ENCODE results near the gene DHRSX. TPM values are rescaled to one million over a fixed set of nuclear protein-coding genes. Genes with fewer than 3 reads are reported as not detected.
A peak's percentile ranks its signal among the peaks of the same experiment; 100 is the strongest.

Gene DHRSX
- total and polyA plus RNA-seq, 10 of the 15 experiments (the other 5 are each of a cell fraction or from before 2014, with no cell fraction given): 1.7 to 39.5 (median 16.5) TPM

DNA sequence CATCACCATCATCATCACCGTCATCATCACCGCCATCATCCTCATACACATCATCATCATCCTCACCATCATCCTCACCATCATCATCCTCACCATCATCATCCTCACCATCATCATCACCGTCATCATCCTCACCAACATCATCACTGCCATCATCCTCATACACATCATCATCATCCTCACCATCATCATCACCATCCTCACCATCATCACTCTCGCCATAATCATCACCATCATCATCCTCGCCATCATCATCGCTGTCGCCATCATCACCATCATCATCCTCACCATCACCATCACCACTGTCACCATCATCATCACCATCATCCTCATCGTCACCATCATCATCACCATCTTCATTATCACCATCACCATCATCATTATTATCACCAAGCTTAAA lies 19.8 kb upstream of the DHRSX start (continued):
- TF ChIP-seq, protein P1, sequence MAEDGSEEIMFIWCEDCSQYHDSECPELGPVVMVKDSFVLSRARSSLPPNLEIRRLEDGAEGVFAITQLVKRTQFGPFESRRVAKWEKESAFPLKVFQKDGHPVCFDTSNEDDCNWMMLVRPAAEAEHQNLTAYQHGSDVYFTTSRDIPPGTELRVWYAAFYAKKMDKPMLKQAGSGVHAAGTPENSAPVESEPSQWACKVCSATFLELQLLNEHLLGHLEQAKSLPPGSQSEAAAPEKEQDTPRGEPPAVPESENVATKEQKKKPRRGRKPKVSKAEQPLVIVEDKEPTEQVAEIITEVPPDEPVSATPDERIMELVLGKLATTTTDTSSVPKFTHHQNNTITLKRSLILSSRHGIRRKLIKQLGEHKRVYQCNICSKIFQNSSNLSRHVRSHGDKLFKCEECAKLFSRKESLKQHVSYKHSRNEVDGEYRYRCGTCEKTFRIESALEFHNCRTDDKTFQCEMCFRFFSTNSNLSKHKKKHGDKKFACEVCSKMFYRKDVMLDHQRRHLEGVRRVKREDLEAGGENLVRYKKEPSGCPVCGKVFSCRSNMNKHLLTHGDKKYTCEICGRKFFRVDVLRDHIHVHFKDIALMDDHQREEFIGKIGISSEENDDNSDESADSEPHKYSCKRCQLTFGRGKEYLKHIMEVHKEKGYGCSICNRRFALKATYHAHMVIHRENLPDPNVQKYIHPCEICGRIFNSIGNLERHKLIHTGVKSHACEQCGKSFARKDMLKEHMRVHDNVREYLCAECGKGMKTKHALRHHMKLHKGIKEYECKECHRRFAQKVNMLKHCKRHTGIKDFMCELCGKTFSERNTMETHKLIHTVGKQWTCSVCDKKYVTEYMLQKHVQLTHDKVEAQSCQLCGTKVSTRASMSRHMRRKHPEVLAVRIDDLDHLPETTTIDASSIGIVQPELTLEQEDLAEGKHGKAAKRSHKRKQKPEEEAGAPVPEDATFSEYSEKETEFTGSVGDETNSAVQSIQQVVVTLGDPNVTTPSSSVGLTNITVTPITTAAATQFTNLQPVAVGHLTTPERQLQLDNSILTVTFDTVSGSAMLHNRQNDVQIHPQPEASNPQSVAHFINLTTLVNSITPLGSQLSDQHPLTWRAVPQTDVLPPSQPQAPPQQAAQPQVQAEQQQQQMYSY (CRISPR knock-in tag; IDR thresholded peaks at IDR 0.05): no peak
- TF ChIP-seq LARP7 (IDR thresholded peaks at IDR 0.05): no peak
- 0 out of 2 replicates have a peak, but pooled peaks have one; percentile 12 for TF ChIP-seq YBX1 (IDR thresholded peaks at IDR 0.05)
- no peak for TF ChIP-seq BCL3 (IDR thresholded peaks at IDR 0.05; ENCODE audit: borderline replicate concordance, insufficient read depth, low read depth, low read length, poor library complexity, severe bottlenecking)
- TF ChIP-seq HDGF (IDR thresholded peaks at IDR 0.05): peak; percentile 98
- TF ChIP-seq PAX5 (IDR thresholded peaks at IDR 0.05; ENCODE audit: borderline replicate concordance, low read depth, low read length): no peak
- TF ChIP-seq, protein P2, sequence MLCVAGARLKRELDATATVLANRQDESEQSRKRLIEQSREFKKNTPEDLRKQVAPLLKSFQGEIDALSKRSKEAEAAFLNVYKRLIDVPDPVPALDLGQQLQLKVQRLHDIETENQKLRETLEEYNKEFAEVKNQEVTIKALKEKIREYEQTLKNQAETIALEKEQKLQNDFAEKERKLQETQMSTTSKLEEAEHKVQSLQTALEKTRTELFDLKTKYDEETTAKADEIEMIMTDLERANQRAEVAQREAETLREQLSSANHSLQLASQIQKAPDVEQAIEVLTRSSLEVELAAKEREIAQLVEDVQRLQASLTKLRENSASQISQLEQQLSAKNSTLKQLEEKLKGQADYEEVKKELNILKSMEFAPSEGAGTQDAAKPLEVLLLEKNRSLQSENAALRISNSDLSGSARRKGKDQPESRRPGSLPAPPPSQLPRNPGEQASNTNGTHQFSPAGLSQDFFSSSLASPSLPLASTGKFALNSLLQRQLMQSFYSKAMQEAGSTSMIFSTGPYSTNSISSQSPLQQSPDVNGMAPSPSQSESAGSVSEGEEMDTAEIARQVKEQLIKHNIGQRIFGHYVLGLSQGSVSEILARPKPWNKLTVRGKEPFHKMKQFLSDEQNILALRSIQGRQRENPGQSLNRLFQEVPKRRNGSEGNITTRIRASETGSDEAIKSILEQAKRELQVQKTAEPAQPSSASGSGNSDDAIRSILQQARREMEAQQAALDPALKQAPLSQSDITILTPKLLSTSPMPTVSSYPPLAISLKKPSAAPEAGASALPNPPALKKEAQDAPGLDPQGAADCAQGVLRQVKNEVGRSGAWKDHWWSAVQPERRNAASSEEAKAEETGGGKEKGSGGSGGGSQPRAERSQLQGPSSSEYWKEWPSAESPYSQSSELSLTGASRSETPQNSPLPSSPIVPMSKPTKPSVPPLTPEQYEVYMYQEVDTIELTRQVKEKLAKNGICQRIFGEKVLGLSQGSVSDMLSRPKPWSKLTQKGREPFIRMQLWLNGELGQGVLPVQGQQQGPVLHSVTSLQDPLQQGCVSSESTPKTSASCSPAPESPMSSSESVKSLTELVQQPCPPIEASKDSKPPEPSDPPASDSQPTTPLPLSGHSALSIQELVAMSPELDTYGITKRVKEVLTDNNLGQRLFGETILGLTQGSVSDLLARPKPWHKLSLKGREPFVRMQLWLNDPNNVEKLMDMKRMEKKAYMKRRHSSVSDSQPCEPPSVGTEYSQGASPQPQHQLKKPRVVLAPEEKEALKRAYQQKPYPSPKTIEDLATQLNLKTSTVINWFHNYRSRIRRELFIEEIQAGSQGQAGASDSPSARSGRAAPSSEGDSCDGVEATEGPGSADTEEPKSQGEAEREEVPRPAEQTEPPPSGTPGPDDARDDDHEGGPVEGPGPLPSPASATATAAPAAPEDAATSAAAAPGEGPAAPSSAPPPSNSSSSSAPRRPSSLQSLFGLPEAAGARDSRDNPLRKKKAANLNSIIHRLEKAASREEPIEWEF (IDR thresholded peaks at IDR 0.05; ENCODE audit: insufficient replicate concordance, low read depth, low read length): no peak
- no peak for TF ChIP-seq ZSCAN29 (IDR thresholded peaks at IDR 0.05)
- TF ChIP-seq SUPT20H (IDR thresholded peaks at IDR 0.05; ENCODE audit: borderline replicate concordance, control insufficient read depth, low read depth, low read length): no peak
- TF ChIP-seq, protein P3, sequence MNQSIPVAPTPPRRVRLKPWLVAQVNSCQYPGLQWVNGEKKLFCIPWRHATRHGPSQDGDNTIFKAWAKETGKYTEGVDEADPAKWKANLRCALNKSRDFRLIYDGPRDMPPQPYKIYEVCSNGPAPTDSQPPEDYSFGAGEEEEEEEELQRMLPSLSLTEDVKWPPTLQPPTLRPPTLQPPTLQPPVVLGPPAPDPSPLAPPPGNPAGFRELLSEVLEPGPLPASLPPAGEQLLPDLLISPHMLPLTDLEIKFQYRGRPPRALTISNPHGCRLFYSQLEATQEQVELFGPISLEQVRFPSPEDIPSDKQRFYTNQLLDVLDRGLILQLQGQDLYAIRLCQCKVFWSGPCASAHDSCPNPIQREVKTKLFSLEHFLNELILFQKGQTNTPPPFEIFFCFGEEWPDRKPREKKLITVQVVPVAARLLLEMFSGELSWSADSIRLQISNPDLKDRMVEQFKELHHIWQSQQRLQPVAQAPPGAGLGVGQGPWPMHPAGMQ (IDR thresholded peaks at IDR 0.05; ENCODE audit: borderline replicate concordance): no peak
- TF ChIP-seq NBN (IDR thresholded peaks at IDR 0.05): peak; percentile 33
